Astrocyte of the cerebellum (primary cell): ENCODE results near the gene MKKS.

ENCODE experiments used
- DNase-seq: peaks from one replicate; pipeline ENCODE4 v3.0.0-alpha.2; 2011; ENCODE audit warnings: low read depth
- H3K4me3 ChIP-seq: 2 replicates; pipeline ENCODE4 v1.5.1; 2011; ENCODE audit warnings: mild to moderate bottlenecking, low read depth, low read length, moderate library complexity
- in situ Hi-C: cut with HindIII; loops from 2 replicates; pipeline ENCODE4 v1.10.0; 2017; ENCODE audit warnings: low sequenced_read_pairs
- TF ChIP-seq, protein P1 (sequence below): IDR thresholded peaks from 2 replicates; pipeline ENCODE4 v1.5.1; 2012; ENCODE audit warnings: low read length, low read depth, moderate library complexity, mild to moderate bottlenecking; ENCODE audit errors: missing control alignments

MKKS gene

DNA sequence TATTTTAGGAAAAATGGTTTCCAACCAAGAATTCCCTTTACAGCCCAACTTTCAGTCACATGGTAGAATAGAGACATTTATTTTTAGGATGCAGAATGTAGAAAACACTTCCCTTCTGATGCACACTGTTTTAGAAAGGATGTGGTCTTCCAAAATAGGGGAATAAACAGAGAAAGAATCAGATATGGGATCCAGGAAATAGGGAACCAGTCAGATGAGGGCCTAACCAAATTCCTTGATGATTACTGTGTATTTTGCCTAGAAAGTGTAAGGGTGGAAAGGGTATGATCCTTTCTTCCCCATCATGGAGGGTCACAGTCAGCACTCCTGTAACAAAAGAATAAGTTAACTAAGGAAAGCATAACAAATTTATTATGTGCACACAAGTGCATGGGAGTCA is 28.5 kb upstream of the MKKS start:
- H3K4me3 ChIP-seq = no peak overlapping the region
- TF ChIP-seq, protein P1, sequence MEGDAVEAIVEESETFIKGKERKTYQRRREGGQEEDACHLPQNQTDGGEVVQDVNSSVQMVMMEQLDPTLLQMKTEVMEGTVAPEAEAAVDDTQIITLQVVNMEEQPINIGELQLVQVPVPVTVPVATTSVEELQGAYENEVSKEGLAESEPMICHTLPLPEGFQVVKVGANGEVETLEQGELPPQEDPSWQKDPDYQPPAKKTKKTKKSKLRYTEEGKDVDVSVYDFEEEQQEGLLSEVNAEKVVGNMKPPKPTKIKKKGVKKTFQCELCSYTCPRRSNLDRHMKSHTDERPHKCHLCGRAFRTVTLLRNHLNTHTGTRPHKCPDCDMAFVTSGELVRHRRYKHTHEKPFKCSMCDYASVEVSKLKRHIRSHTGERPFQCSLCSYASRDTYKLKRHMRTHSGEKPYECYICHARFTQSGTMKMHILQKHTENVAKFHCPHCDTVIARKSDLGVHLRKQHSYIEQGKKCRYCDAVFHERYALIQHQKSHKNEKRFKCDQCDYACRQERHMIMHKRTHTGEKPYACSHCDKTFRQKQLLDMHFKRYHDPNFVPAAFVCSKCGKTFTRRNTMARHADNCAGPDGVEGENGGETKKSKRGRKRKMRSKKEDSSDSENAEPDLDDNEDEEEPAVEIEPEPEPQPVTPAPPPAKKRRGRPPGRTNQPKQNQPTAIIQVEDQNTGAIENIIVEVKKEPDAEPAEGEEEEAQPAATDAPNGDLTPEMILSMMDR = no peak
- in situ Hi-C loops = no loop called here
- no peak for DNase-seq

DNA sequence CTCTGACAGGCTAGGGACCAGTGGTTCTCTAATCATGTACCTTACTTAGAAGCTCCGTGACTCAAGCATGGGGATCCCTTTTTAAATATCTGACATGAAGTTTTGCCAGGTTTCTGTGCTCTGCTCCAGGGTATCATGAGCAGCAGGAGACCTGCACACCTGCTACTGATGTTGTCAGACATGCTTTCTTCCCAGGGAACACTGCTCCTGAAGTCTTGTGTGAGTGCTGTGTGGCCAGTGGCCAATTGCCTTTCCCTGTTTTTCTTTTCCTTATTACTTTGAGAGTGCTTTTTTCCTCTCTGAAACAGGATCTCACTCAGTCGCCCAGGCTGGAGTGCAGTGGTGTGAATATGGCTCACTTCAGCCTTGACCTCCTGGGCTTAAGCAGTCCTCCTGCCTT is 27.5 kb upstream of the MKKS start:
- TF ChIP-seq, protein P1 = no peak
- DNase-seq = no peak
- in situ Hi-C loops = no loop called here
- H3K4me3 ChIP-seq = no peak overlapping the region

DNA sequence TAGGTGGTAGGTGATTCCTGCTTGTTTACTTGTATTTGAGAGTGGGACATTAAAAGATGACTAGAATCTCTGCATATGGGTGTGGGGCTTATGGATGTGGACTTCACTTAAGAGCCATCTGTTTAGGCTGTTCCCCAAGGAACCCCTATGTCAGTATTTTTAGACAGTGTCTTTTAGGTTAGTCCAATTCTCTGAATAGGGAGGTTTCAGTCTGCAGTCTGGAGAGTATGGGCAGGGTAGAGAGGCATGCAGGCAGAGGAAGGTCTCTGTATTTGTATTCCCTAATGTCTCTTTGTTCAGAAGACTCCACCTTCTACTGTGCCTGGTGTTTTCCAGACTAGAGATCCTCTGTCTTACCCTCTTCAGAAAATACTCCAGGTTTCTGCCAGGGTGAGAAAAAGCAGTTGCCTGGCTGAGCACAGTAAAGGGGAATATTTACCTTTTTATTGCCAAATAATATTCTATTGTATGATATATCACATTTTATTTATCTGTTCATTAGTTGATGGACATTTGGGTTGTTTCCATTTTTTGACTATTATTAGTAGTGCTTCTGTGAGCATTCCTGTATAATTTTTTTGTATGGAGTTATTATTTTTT is 20.2 kb upstream of the MKKS start:
- TF ChIP-seq, protein P1 = no peak
- in situ Hi-C loops = no loop called here
- no peak for DNase-seq
- no peak overlapping the region for H3K4me3 ChIP-seq

DNA sequence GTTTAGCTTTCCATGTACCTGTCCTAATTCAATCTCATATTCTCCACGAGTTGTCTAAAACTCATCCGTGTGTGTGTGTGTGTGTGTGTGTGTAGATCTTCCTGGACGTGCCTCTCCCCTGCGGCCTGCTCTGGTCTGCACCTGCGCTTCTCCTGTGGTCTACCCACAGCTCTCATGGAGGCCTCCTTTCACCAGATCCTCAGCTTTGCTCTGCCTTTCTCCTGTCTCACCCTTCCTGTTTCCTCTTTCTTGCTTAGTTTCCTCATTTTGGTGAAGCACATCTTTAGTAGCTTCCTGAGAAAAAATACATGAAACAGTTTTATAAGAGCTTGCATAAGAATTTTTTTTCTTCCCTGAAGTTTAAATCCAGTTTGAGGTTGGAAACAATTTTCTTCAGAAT is 19.2 kb upstream of the MKKS start:
- in situ Hi-C loops = no loop called here
- DNase-seq = no peak
- TF ChIP-seq, protein P1 = no peak
- H3K4me3 ChIP-seq = no peak overlapping the region

DNA sequence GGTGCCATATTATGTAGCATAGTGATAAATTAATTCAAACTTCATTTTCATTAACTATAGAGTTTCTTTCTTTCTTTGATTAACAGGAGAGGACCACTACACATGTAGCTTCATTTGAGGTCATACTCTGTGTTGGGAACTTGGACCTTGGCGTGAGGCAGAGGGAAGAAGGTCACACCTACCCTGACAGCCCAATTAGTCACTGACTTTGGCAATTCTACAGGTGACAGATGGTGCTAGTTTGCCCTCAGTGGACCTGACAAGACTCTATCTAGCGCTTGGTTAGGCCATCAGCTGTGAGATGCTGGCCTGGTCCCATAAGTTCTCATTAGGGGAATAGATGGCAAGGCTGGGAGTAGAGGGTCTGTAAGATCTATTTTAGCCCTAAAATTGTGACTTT is 15.2 kb upstream of the MKKS start:
- no peak overlapping the region for H3K4me3 ChIP-seq
- in situ Hi-C loops = no loop called here
- TF ChIP-seq, protein P1 = no peak
- DNase-seq = no peak

DNA sequence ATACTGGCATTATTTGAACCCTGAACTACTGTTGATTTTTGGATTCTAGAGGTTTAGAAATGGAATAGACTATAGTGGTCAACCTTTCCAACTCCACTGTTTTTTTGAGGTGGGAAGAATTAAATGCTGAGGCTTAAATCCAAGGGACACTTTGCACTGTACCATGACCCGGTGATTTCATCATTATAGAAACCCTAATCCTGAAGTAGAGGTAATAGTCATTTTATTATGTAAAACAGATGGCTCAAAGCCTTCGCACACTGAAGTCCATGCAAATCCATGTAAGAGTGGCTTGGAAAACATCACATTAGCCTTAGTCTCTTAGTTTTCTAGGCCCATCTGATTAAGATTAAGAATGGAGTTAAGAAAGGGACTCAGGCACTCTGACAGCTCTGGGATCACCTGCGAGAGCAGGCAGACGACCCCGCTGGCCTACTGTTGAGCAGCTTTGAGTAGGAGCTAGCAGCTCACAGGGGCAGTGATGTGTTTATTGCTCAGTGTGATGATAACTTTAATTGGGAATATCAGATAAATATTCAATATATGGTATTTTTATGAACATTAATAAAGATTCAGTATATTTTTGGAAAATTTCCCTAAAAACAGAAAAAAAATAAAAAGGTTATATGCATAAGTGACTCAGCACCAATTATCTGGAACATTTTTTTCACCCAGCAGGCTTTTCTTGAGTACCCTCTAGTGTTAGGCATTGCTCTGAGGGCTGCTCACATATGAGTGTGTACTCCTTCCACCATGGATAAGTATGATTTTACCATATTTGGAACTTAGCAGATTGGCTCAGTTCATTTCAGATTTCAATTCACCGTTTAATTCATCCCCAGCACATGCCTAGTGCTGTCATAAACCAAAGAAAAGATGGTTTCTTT is 14.5 kb upstream of the MKKS start:
- TF ChIP-seq, protein P1 = peak; percentile 21
- in situ Hi-C loops = no loop called here
- no peak for DNase-seq

More for the DNA sequence above, 14.5 kb upstream of the MKKS start:
- no peak overlapping the region for H3K4me3 ChIP-seq
